Measurements from ENCODE around the gene GPR161.

The GPR161 gene

DNA sequence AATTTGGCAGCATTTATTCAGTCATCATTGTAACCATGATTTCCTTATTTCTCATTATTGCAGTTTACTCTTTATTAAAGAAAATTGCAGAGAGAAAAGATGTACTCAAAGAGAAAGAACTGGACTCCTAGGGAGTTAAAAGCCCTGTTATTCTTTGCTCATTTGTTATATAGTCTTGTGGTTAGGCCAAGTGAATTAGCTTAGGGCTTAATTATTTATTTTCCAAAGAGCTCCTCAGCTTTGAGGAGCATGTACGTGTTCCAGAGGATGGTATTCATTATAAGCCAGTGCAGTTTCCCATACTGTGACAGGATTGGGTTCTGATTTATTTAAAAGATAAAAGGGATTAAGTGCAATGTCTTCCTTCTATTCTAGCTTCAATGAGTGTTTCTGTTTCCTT lies 86.4 kb downstream of the GPR161 start:
- no peak for DNase-seq (ENCODE audit: extremely low read depth in 1 of 2, low read depth in 1 of 2)

DNA sequence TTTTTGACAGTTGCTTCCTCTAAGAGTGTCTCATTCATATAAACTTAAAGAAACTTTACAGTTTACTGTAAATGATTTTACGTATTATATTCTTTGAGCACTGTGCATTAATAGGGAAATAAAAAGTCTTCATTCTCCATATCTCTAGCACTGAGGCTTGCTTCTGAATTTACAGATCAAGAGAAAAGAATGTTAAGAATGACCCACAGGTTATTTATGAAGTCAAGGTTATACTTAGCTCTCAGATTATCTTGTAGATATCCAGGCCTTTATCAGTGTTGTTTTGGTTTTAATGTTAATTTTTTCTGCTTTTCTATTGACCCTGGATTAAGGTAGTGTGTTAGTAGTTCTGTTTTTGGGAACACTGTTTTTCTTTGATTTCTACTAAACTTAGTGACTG lies 91.4 kb downstream of the GPR161 start:
- DNase-seq (ENCODE audit: extremely low read depth in 1 of 2, low read depth in 1 of 2) = no peak

DNA sequence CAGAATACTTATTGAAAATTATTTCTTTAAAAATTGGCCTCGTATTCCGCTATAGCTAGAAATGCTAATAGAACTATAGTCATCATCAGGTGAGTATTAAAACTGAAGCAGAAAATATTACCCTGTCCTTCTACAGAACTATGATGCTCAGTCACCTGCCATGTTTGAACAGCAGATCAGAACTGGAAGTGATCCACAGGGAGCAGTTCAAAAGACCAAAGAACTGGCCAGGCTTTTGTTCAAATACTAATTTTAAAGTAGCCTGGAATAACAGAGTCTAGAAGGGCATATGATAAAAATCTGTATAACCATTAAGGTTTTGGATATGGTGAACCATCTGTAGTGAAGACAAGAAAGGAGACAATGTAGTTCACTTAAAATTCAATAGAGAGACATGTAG lies 94.4 kb downstream of the GPR161 start:
- no peak for DNase-seq (ENCODE audit: extremely low read depth in 1 of 2, low read depth in 1 of 2)

DNA sequence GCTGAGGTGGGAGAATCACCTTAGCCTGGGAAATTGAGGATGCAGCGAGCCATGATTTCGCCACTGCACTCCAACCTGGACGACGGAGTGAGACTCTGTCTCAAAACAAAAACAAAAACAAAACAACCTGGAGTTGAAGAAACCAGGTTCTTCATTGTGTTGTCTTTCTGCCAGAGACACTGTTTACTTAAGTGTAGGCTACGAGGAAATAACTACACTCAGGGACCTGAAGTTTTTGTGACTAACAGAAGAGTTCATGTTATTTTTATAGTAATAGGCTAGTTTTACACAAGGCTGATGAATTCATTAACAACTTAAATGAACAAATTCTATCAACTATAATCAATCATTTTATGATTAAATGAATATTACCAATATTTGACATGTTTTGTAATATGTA lies 101.4 kb downstream of the GPR161 start:
- DNase-seq (ENCODE audit: extremely low read depth in 1 of 2, low read depth in 1 of 2) = no peak

DNA sequence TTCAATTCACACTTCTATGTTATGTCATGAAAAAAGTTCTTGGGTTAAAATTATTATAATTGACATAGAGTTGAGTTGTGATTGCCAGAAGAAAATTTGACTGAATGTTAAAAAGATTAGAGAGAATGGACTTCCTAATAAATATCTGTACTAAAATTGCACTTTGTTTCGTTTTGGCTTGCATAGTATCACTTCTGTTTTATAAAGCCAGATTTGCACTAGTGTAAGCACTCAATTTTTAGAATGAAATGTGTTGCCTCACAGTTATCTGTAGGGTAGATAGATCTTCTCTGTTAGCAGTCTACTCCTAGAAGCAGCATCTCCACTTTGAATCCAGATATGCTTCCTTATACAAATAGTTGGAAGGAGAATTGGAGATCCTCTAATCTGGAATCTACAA lies 104.7 kb downstream of the GPR161 start:
- no peak for DNase-seq (ENCODE audit: extremely low read depth in 1 of 2, low read depth in 1 of 2)

DNA sequence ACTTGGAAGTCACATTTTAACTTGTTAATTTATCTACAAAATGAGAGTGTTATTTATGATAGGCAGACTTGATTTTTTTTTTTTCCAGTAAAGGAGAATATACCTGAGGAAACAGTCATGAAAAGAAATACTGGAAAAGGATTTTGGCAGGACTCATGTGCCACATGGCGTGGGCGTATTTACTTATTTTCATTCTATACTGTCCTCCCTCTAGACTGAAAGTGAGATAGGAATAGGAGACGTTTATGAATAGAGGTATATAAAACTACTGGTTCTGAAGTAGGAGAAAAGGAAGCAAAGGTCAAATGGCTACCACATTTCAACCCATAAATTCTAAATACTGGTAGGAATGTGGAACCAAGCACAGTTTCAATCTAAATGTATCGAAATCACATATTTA lies 105.1 kb downstream of the GPR161 start:
- DNase-seq (ENCODE audit: extremely low read depth in 1 of 2, low read depth in 1 of 2) = no peak

DNA sequence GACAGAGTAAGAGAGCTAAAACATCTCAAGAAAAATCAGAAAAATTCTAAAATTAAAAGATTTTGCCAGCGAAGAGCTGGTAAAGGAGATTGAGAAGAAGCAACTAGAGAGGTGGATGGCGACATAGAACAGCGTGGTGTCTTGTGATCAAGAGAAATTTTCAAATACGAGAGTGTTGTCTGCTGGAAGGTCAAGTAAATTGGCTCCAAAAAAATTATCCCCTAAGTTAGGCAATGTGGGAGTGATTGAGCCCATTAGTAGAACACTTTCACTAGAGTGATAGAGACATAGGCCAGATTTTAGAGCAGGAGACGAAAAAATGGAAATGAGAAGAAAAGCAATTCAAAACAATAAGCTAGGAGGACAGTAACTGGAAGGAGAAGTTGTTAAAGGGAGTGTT lies 105.5 kb downstream of the GPR161 start:
- DNase-seq (ENCODE audit: extremely low read depth in 1 of 2, low read depth in 1 of 2) = no peak

All from stimulated activated CD8-positive, alpha-beta memory T cell treated with anti-CD3 and anti-CD28 coated beads, Interleukin-7, amount 100 ng/mL, for 48 hours (primary cell).